Activated naive CD8-positive, alpha-beta T cell treated with anti-CD3 and anti-CD28 coated beads, Interleukin-2, amount 10 ng/mL, durations not matched to agents 7 days and 5 days (primary cell): ENCODE measurements around the gene IDUA. TPM values are rescaled to one million over a fixed set of nuclear protein-coding genes. Genes with fewer than 3 reads are reported as not detected.
A peak's percentile ranks its signal among the peaks of the same experiment; 100 is the strongest.

ENCODE experiments used
- ATAC-seq: fragments of 150-1000 bp; cut with Tn5 transposase; one replicate; pipeline ENCODE4 v1.10.0; 2021; ENCODE audit warnings: low read depth, moderate library complexity
- POLR2A ChIA-PET: fragments of 350-600 bp; sonication (Branson Sonifier 250); formaldehyde crosslinking; loops from one replicate; lab custom pipeline; 2021; ENCODE audit warnings: antibody characterized with exemption; lab: Charles Lee
- DNase-seq: peaks from one replicate; pipeline ENCODE4 v3.0.0; 2021
- H3K27ac Mint-ChIP-seq: one replicate; pipeline ENCODE4 v1.8.0; 2022; ENCODE audit warnings: mild to moderate bottlenecking, mixed read lengths
- H3K27me3 Mint-ChIP-seq: one replicate; pipeline ENCODE4 v1.8.0; 2022; ENCODE audit warnings: mild to moderate bottlenecking, moderate library complexity, mixed read lengths
- H3K36me3 Mint-ChIP-seq: one replicate; pipeline ENCODE4 v1.8.0; 2021; ENCODE audit warnings: mild to moderate bottlenecking, mixed read lengths
- H3K4me1 Mint-ChIP-seq: one replicate; pipeline ENCODE4 v1.8.0; 2021; ENCODE audit warnings: mixed read lengths
- H3K4me3 Mint-ChIP-seq: one replicate; pipeline ENCODE4 v1.8.0; 2022; ENCODE audit warnings: mild to moderate bottlenecking, moderate library complexity, mixed read lengths
- H3K9me3 Mint-ChIP-seq: one replicate; pipeline ENCODE4 v1.8.0; 2021; ENCODE audit warnings: mixed read lengths
- total RNA-seq, 2 experiments: library from RNA; stranded (reverse); gene quantifications; one replicate each; pipeline ENCODE4 v1.2.3, GENCODE V29; 2021

IDUA gene
- total RNA-seq, 2 experiments from 2014 or later = 37.5 to 38.7 TPM

- ATAC-seq = no peak
- no peak for DNase-seq
- POLR2A ChIA-PET = no interaction called here
- no peak overlapping the region for H3K27ac Mint-ChIP-seq
- no peaks in the 10 kb centered on the region for H3K36me3 Mint-ChIP-seq
- no peaks in the 10 kb centered on the region for H3K9me3 Mint-ChIP-seq
- H3K4me1 Mint-ChIP-seq = peaks cover 4% of the 10 kb centered on the region
- no peak overlapping the region for H3K4me3 Mint-ChIP-seq
- H3K27me3 Mint-ChIP-seq = no peaks in the 10 kb centered on the region
These were observed 7.7 kb upstream of the IDUA start for GRCh38 chr4:978957-979701.

- no peaks in the 10 kb centered on the region for H3K9me3 Mint-ChIP-seq
- ATAC-seq (no peak), DNase-seq (no peak)
- H3K27me3 Mint-ChIP-seq = no peaks in the 10 kb centered on the region
- POLR2A ChIA-PET = no interaction called here
- H3K27ac Mint-ChIP-seq = no peak overlapping the region
- no peaks in the 10 kb centered on the region for H3K36me3 Mint-ChIP-seq
- peaks cover 12% of the 10 kb centered on the region for H3K4me1 Mint-ChIP-seq
- H3K4me3 Mint-ChIP-seq = no peak overlapping the region
These were observed 4.6 kb upstream of the IDUA start for GRCh38 chr4:982291-982690.

GRCh38 chr4:982814-983213 is 4.0 kb upstream of the IDUA start:
- no peak for DNase-seq
- no peaks in the 10 kb centered on the region for H3K36me3 Mint-ChIP-seq
- ATAC-seq = no peak
- H3K4me3 Mint-ChIP-seq = no peak overlapping the region
- H3K9me3 Mint-ChIP-seq = no peaks in the 10 kb centered on the region
- POLR2A ChIA-PET = no interaction called here
- H3K4me1 Mint-ChIP-seq = peaks cover 12% of the 10 kb centered on the region
- no peak overlapping the region for H3K27ac Mint-ChIP-seq
- no peaks in the 10 kb centered on the region for H3K27me3 Mint-ChIP-seq

- peaks cover 12% of the 10 kb centered on the region for H3K4me1 Mint-ChIP-seq
- no peaks in the 10 kb centered on the region for H3K27me3 Mint-ChIP-seq
- no peak overlapping the region for H3K27ac Mint-ChIP-seq
- no peak for ATAC-seq
- no peaks in the 10 kb centered on the region for H3K36me3 Mint-ChIP-seq
- POLR2A ChIA-PET = no interaction called here
- H3K9me3 Mint-ChIP-seq = no peaks in the 10 kb centered on the region
- H3K4me3 Mint-ChIP-seq = peak overlapping the region; percentile 49
- no peak for DNase-seq
These were observed 2.3 kb upstream of the IDUA start for GRCh38 chr4:984336-985054.

DNA sequence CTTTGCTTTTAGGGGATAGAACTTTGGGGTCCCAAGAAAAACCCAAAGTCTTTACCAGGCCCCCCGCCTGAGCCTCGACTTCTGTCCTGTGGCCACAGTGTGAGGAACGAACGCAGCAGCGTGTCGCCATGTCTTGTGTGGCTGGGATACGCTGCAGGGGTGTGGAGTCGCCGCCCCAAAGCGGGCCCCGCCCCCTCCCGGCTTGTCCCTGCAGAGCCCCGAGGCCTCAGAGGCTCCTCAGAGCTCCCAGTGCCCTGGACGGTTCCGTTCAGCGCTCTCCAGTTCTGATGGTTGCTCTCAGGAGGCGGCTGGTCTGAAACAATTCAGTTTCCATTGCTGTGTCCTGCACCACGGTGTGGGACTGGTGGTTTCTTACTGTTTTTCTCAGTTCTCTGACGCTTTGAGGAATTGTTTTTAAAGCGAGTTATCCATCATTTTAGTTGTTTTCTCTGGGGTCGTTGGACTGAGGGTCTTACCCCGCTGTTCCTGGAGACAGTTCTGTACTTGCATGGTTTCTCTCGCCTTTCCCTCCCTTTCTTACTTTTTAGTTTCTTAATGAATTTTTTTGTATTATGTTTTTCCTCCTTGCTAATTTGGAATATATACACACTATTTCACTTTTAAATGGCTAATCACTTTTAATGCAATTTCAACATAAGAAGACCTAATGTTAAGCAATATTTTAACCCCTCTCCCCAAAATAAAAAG is 1.6 kb upstream of the IDUA start:
- DNase-seq (peak; percentile 81), ATAC-seq (peak; percentile 48)
- H3K27ac Mint-ChIP-seq = no peak overlapping the region
- peaks cover 12% of the 10 kb centered on the region for H3K4me1 Mint-ChIP-seq
- no peaks in the 10 kb centered on the region for H3K27me3 Mint-ChIP-seq
- H3K9me3 Mint-ChIP-seq = no peaks in the 10 kb centered on the region
- no peaks in the 10 kb centered on the region for H3K36me3 Mint-ChIP-seq
- H3K4me3 Mint-ChIP-seq = peak overlapping the region; percentile 49
- POLR2A ChIA-PET = no interaction called here

DNA sequence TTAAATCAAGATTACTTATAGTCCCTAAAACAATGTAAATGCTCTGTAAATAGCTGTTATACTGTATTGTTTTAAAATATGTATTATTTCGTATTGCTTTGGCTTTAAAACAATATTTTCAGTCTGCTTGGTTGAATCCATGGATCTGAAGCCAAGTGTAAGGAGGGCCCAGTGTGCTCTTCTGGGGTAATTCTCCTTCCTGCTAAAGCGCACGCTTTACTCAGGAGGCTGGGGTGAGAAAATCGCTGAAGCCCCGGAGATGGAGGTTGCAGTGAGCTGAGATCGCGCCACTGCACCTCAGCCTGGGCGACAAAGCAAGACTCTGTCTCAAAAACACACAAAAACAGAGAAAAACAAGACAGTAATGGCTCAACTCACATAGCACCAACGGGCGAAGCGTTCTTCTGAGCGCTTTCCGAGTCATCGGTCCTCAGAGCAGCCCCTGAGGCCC is 391 bp upstream of the IDUA start:
- H3K4me3 Mint-ChIP-seq = peak overlapping the region; percentile 95
- DNase-seq = no peak
- no peaks in the 10 kb centered on the region for H3K36me3 Mint-ChIP-seq
- H3K27me3 Mint-ChIP-seq = no peaks in the 10 kb centered on the region
- H3K9me3 Mint-ChIP-seq = no peaks in the 10 kb centered on the region
- H3K4me1 Mint-ChIP-seq = peaks cover 12% of the 10 kb centered on the region
- POLR2A ChIA-PET = interaction anchor here (1.0 to 2.0 kb wide), 6 partner anchors 23 to 244 kb away, joined by 3 to 8 read pairs (median 6); partner anchors contain the start of genes GAK and TMEM175
- H3K27ac Mint-ChIP-seq = peak overlapping the region; percentile 90
- ATAC-seq = peak; percentile 13

GRCh38 chr4:987624-988513 is 1.0 kb downstream of the IDUA start:
- Mint-ChIP-seq H3K4me3 (peak overlapping the region; percentile 76), H3K4me1 (peaks cover 12% of the 10 kb centered on the region), H3K9me3 (no peaks in the 10 kb centered on the region), H3K36me3 (no peaks in the 10 kb centered on the region), H3K27me3 (no peaks in the 10 kb centered on the region), H3K27ac (peak overlapping the region; percentile 56)
- POLR2A ChIA-PET = interaction anchor here (0.8 to 2.0 kb wide), 7 partner anchors 22 to 245 kb away, joined by 3 to 8 read pairs (median 5); partner anchors contain the start of genes GAK and TMEM175
- DNase-seq = no peak
- ATAC-seq = no peak

GRCh38 chr4:988726-989721 is 2.2 kb downstream of the IDUA start:
- POLR2A ChIA-PET = interaction anchor here (2.0 kb wide), 1 partner anchor 57 kb away, joined by 8 read pairs; the partner anchor contains the start of genes GAK and TMEM175
- no peaks in the 10 kb centered on the region for H3K9me3 Mint-ChIP-seq
- H3K27me3 Mint-ChIP-seq = no peaks in the 10 kb centered on the region
- H3K4me1 Mint-ChIP-seq = peaks cover 12% of the 10 kb centered on the region
- ATAC-seq (no peak), DNase-seq (no peak)
- no peak overlapping the region for H3K27ac Mint-ChIP-seq
- no peaks in the 10 kb centered on the region for H3K36me3 Mint-ChIP-seq
- no peak overlapping the region for H3K4me3 Mint-ChIP-seq

- H3K9me3 Mint-ChIP-seq = no peaks in the 10 kb centered on the region
- H3K4me1 Mint-ChIP-seq = peaks cover 10% of the 10 kb centered on the region
- POLR2A ChIA-PET = no interaction called here
- H3K36me3 Mint-ChIP-seq = no peaks in the 10 kb centered on the region
- no peak overlapping the region for H3K4me3 Mint-ChIP-seq
- DNase-seq = no peak
- H3K27me3 Mint-ChIP-seq = no peaks in the 10 kb centered on the region
- H3K27ac Mint-ChIP-seq = no peak overlapping the region
- ATAC-seq = no peak
These were observed 3.1 kb downstream of the IDUA start for GRCh38 chr4:989722-990471.

- POLR2A ChIA-PET = no interaction called here
- H3K27me3 Mint-ChIP-seq = no peaks in the 10 kb centered on the region
These were observed 4.0 kb downstream of the IDUA start for GRCh38 chr4:990746-991367.

More at GRCh38 chr4:990746-991367, 4.0 kb downstream of the IDUA start:
- peaks cover 2% of the 10 kb centered on the region for H3K4me1 Mint-ChIP-seq
- H3K4me3 Mint-ChIP-seq = no peak overlapping the region
- DNase-seq = no peak
- no peak overlapping the region for H3K27ac Mint-ChIP-seq
- no peaks in the 10 kb centered on the region for H3K36me3 Mint-ChIP-seq
- no peaks in the 10 kb centered on the region for H3K9me3 Mint-ChIP-seq
- no peak for ATAC-seq
